Nephron (organoid): ENCODE measurements around the gene GYPB.
"Not testable (repeated sequence)": the region's sequence is repeated elsewhere in the genome, so short reads cannot be mapped to it uniquely, and the experiment has no call there.

Experiments
- H3K27ac Mint-ChIP-seq, 3 experiments: 2 replicates each; pipeline ENCODE4 v1.8.0; 2020; ENCODE audit warnings: mixed read lengths in 3 of 3, mild to moderate bottlenecking in 2 of 3, moderate library complexity in 1 of 3
- H3K27me3 Mint-ChIP-seq: 2 replicates; pipeline ENCODE4 v1.8.0; 2021; ENCODE audit warnings: low read depth, mild to moderate bottlenecking, moderate library complexity, mixed read lengths
- H3K36me3 Mint-ChIP-seq: 2 replicates; pipeline ENCODE4 v1.8.0; 2020; ENCODE audit warnings: low read depth, mixed read lengths
- H3K4me1 Mint-ChIP-seq: 2 replicates; pipeline ENCODE4 v1.8.0; 2020; ENCODE audit warnings: mixed read lengths
- H3K4me3 Mint-ChIP-seq, 3 experiments: 2 replicates each; pipeline ENCODE4 v1.8.0; 2020; ENCODE audit warnings: mild to moderate bottlenecking in 3 of 3, mixed read lengths in 3 of 3, moderate library complexity in 2 of 3
- H3K9me3 Mint-ChIP-seq: 2 replicates; pipeline ENCODE4 v1.8.0; 2020; ENCODE audit warnings: mixed read lengths
- TF ChIP-seq, protein P1 (sequence below), 3 experiments: fragments of 200-600 bp; sonication (generic); IDR thresholded peaks; one replicate each; pipeline ENCODE4 v1.5.0; 2021; ENCODE audit warnings: antibody characterized with exemption in 3 of 3; ENCODE audit not compliant: unreplicated experiment in 3 of 3

Gene GYPB

DNA sequence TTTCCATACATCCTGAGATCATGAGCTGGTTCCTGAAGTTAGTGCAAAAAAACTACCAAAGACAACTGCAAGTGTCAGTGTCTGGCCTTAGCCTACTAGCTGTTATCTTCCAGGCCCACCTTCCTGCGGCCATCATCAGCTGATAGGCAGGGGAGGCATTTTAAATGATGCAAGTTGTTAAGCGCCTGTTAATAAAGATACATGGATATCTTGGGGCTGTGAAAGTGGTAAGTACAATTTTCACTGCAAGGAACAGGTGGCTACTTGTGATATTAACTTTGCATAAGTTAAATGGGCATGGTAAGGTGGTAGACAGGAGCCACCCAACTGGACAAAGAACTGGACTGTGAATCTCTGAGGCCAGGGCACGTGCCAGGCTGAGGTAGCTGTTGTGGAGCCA, at the start of gene GYPB:
Gene GYPB, minus strand, starts transcription at position 104 of the 400 bp plus-strand sequence. Its CDS starts 93 bp downstream, at position 11.
- H3K27me3 Mint-ChIP-seq, H3K36me3 Mint-ChIP-seq, H3K4me3 Mint-ChIP-seq, H3K4me1 Mint-ChIP-seq, H3K9me3 Mint-ChIP-seq, H3K27ac Mint-ChIP-seq: not testable (repeated sequence)

DNA sequence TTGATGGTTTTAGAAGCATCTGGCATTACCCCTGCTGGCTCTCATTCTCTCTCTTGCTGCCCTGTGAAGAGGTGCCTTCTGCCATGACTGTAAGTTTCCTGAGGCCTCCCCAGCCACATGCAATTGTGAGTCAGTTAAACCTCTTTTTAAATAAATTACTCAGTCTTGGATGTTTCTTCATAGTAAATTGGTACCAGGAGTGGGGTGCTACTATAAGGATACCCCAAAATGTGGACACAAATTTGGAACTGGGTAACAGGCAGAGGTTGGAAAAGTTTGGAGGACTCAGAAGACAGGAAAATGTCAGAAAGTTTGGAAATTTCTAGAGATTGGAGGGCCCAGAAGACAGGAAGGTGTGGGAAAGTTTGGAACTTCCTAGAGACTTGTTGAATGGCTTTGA, 42.4 kb upstream of the GYPB start:
- H3K4me3 Mint-ChIP-seq, H3K36me3 Mint-ChIP-seq, H3K4me1 Mint-ChIP-seq, H3K27ac Mint-ChIP-seq, H3K27me3 Mint-ChIP-seq: not testable (repeated sequence)
- peaks cover 12% of the 10 kb centered on the region for H3K9me3 Mint-ChIP-seq

DNA sequence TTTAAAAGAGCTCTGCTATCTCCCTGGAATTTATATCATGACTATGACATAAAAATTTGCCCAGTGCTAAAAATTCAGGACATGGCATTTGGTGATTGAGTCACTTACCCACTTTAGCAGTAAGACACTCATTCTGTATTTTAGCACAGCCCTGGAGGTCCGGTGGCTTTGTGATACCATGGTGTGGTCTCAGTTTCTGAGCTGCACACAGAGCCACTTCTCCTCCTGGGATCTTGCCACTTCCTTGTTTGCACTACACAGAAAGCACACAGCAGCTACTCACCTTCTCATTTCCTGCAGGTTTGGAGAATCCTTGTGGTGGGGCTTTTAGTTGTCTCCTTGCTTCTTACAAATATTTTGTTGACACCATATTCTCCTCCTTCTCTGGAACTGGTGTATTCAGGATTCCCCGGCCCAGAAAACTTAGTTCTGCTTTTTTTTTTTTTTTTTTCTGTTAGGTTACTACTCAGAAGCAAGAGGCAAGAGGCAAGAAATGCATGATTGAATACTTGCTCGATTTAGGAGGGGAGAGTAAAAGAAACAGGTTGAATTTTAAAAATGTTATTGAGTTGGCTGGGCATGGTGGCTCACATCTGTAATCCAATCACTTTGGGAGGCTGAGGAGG, 41.2 kb upstream of the GYPB start:
- H3K27ac Mint-ChIP-seq: peak overlapping the region in 1 of 3 experiments; percentile 20
- H3K4me3 Mint-ChIP-seq, H3K36me3 Mint-ChIP-seq, H3K4me1 Mint-ChIP-seq, H3K27me3 Mint-ChIP-seq: not testable (repeated sequence)
- peaks cover 12% of the 10 kb centered on the region for H3K9me3 Mint-ChIP-seq

DNA sequence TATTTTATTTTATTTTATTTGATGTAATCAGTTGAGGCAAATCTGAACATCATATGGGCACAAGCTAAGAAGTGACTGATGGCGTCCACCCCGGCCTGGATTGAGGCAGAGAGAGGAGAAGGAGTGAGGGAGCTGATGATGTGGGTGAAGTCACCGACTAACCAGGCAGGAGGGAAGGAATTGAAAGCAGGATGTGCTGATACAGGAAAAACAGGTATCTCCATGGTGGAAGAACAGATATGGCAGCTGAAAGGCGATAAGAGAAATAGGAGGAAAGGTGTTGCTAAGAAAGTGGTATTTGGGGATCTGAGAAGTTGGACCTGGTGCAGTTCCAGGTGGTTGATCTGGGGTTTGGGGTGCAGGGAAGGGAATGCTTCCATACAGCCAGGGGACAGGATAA, 37.6 kb upstream of the GYPB start:
- Mint-ChIP-seq H3K27me3 (peaks cover 9% of the 10 kb centered on the region), H3K4me1 (no peaks in the 10 kb centered on the region), H3K9me3 (peaks cover 11% of the 10 kb centered on the region), H3K4me3 (no peak overlapping the region), H3K36me3 (no peaks in the 10 kb centered on the region), H3K27ac (no peak overlapping the region)
- TF ChIP-seq, protein P1, sequence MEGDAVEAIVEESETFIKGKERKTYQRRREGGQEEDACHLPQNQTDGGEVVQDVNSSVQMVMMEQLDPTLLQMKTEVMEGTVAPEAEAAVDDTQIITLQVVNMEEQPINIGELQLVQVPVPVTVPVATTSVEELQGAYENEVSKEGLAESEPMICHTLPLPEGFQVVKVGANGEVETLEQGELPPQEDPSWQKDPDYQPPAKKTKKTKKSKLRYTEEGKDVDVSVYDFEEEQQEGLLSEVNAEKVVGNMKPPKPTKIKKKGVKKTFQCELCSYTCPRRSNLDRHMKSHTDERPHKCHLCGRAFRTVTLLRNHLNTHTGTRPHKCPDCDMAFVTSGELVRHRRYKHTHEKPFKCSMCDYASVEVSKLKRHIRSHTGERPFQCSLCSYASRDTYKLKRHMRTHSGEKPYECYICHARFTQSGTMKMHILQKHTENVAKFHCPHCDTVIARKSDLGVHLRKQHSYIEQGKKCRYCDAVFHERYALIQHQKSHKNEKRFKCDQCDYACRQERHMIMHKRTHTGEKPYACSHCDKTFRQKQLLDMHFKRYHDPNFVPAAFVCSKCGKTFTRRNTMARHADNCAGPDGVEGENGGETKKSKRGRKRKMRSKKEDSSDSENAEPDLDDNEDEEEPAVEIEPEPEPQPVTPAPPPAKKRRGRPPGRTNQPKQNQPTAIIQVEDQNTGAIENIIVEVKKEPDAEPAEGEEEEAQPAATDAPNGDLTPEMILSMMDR (IDR thresholded peaks at IDR 0.05; ENCODE audit: unreplicated experiment in 3 of 3): no peak

DNA sequence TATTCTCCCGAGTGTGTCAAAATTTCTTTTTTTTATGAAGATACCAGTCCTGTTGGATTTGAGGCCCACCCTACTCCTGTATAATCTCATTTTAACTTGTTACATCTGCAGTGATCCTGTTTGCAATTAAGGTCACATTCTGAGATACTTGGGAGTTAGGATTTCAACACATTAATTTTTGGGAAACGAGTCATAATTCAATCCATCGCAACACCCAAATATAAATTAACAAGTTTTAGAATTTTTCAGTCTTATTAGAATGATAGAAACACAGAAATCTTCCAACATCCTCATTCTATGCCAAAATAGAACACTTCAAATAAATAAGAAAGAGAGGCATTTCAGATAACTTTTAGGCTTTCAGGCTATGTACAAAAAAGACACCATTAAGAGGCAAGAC, 36.2 kb upstream of the GYPB start:
- not testable (repeated sequence) for H3K36me3 Mint-ChIP-seq, H3K27me3 Mint-ChIP-seq, H3K4me1 Mint-ChIP-seq, H3K4me3 Mint-ChIP-seq, H3K9me3 Mint-ChIP-seq, H3K27ac Mint-ChIP-seq

DNA sequence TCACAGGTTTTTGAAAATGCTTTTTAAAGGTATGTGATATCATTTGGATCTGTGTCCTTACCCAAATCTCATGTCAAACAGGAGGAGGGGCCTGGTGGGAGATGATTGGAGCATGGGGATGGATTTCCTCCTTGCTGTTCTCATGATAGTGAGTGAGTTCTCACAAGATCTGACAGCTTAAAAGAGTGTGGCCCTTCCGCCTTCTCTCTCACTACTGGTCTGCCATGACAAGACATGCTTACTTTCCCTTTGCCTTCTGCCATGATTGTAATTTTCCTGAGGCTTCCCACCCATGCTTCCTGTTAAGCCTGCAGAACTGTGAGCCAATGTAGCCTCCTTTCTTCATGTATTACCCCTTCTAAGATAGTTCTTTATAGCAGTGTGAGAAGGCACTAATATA, 32.3 kb upstream of the GYPB start:
- H3K27me3 Mint-ChIP-seq, H3K27ac Mint-ChIP-seq, H3K4me1 Mint-ChIP-seq, H3K4me3 Mint-ChIP-seq, H3K9me3 Mint-ChIP-seq, H3K36me3 Mint-ChIP-seq: not testable (repeated sequence)

DNA sequence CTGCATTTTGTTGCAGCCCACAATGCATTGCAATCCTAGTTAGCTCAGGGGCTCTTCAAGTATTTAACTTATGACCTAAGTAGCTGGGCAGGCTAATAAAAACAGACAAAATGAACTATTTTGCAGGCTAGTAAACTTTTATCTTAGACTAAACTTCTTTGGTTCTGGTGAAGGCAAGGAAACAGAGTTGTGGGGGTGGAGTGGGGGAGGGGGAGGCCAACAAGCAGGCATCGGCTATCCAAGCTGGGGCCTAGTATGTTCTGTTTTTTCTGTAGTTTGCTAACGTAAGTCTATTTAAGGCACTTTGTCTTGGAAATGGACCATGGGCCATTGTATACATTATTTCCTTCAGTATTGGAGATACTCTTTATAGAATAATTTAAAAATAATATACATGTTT, 31.5 kb upstream of the GYPB start:
- not testable (repeated sequence) for H3K9me3 Mint-ChIP-seq, H3K4me1 Mint-ChIP-seq, H3K27me3 Mint-ChIP-seq, H3K4me3 Mint-ChIP-seq, H3K36me3 Mint-ChIP-seq
- H3K27ac Mint-ChIP-seq: peak overlapping the region in 1 of 3 experiments; percentile 67

DNA sequence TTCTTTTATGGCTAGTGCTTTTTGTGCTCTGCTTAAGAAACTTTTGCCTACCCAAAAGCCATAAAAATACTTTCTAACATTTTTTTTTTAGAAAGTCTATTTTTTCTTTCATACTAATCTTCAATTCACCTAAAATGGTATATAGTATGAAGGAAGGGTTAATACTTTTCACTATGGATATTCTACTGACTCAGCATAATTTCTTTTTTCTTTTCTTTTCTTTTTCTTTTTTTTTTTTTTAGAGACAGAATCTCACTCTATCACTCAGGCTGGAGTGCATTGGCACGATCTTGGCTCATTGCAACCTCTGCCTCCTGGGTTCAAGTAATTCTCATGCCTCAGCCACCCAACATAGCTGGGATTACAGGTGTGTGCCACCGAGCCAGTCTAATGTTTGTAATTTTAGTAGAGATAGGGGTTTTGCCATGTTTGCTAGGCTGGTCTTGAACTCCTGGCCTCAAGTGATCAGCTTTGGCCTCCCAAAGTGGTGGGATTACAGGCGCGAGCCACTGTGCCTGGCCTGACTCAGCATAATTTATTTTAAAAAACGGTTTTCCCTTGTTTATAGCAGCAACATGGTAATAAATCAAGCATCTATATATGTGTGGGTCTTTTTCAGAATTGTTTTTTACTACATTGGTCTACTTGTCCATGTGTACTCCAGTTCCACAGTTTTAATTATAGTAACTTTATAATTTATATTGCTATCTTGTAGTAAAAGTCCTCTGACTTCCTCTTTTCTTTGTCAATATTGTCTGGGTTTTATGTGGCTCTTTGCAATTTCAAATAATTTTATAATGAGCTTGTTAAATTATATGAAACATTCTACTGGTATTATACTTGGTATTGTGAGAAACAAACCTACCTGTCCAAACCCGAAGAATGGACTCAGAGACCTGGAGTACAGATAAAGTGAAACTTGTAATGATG, 30.6 kb upstream of the GYPB start:
- not testable (repeated sequence) for H3K4me1 Mint-ChIP-seq, H3K27me3 Mint-ChIP-seq, H3K9me3 Mint-ChIP-seq, H3K36me3 Mint-ChIP-seq, H3K4me3 Mint-ChIP-seq
- peak overlapping the region in 1 of 3 experiments; percentile 67 for H3K27ac Mint-ChIP-seq

DNA sequence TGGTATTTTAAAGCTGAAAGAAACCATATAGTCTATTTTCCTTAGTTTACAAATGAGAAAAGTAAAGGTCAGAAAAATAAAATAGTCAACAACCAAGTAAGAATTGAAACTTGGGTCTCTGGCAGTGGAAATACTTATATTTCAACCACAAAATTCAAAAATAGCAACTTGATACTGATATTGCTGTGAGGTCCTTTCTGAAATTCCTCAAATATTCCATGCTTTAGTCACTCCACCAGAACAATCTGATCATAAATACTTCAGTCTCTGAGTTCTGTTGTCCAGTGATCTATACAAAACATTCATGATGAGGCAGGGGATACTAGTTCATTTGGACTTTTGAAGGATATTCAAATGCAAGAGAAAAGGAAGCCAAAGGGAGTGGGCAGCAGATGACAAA, 25.8 kb upstream of the GYPB start:
- not testable (repeated sequence) for H3K27ac Mint-ChIP-seq, H3K4me3 Mint-ChIP-seq, H3K4me1 Mint-ChIP-seq, H3K27me3 Mint-ChIP-seq, H3K36me3 Mint-ChIP-seq
- H3K9me3 Mint-ChIP-seq: peaks cover 11% of the 10 kb centered on the region

DNA sequence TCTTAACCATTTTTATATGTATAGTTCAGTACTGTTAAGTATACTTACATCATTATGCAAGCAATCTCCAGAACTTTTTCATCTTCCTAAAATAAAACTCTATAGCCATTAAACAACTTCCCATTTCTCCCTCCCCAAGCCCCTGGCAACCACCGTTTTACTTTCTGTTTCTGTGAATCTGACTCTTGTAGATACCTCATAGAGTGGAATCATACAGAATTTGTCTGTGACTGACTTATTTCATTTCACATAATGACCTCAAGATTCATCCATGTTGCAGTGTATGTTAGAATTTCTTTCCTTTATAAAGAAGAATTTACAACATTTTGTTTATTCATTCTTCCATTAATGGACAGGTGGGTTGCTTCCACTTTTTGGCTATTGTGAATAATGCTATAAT, 13.4 kb upstream of the GYPB start:
- not testable (repeated sequence) for H3K9me3 Mint-ChIP-seq, H3K36me3 Mint-ChIP-seq, H3K4me3 Mint-ChIP-seq, H3K27me3 Mint-ChIP-seq
- H3K27ac Mint-ChIP-seq: peak overlapping the region in 1 of 3 experiments; percentile 19
- H3K4me1 Mint-ChIP-seq: peaks cover 12% of the 10 kb centered on the region

DNA sequence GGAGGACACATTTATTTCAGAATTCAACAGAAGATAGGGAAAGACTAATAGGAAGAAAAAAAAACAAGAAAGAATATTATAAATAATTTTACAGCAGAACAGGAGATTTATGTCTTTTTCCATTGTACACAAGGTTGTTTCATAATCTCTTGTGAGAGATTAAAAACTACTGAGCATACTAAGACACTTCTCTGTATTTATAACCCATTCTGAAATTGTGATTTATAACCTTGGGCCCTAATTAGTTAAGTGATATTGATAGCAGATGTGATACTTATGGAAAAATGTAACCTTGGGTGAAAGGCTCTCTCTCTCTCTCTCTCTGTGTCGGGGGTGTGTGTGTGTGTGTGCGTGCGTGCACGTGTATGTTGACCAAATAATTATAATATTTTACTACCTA, 12.7 kb upstream of the GYPB start:
- H3K9me3 Mint-ChIP-seq, H3K36me3 Mint-ChIP-seq: not testable (repeated sequence)
- peaks cover 12% of the 10 kb centered on the region for H3K4me1 Mint-ChIP-seq

DNA sequence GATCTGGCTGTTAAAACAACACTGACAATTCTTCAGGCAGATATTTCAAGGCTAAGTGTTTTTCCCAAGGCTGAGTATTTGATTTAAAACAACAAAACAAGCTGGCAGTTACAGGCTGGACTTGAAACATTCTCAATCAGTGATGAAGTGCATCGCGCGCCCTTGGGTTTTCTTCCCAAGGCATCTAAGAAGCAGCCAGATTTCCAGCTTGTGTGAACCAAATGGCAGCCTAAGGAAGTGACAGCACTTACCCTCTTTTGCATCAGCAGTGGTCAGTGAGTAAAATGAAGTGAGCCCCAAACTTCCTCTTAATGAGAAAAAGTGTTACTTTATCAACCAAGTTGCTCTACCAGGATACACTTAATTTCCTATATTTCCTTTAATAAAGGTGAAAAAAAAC, 12.2 kb upstream of the GYPB start:
- peaks cover 12% of the 10 kb centered on the region for H3K4me1 Mint-ChIP-seq
- not testable (repeated sequence) for H3K27me3 Mint-ChIP-seq, H3K36me3 Mint-ChIP-seq, H3K4me3 Mint-ChIP-seq, H3K9me3 Mint-ChIP-seq
- H3K27ac Mint-ChIP-seq: peak overlapping the region in 1 of 3 experiments; percentile 3

More for the DNA sequence above, 12.7 kb upstream of the GYPB start:
- not testable (repeated sequence) for H3K4me3 Mint-ChIP-seq, H3K27me3 Mint-ChIP-seq
- H3K27ac Mint-ChIP-seq: peak overlapping the region in 1 of 3 experiments; percentile 3

DNA sequence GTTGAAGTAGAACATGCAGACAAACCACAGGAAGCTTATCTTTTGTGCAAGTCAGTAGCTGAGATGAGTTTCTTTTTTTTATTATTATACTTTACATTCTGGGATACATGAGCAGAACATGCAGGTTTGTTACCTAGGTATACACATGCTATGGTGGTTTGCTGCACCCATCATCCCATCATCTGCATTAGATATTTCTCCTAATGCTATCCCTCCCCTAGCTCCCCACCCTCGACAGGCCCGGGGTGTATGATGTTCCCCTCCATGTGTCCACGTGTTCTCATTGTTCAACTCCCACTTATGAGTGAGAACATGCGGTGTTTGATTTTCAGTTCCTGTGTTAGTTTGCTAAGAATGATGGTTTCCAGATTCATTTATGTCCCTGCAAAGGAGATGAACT, 11.5 kb upstream of the GYPB start:
- H3K27me3 Mint-ChIP-seq, H3K4me3 Mint-ChIP-seq, H3K9me3 Mint-ChIP-seq, H3K36me3 Mint-ChIP-seq: not testable (repeated sequence)
- Mint-ChIP-seq H3K27ac (peak overlapping the region in 1 of 3 experiments; percentile 3), H3K4me1 (peaks cover 12% of the 10 kb centered on the region)

DNA sequence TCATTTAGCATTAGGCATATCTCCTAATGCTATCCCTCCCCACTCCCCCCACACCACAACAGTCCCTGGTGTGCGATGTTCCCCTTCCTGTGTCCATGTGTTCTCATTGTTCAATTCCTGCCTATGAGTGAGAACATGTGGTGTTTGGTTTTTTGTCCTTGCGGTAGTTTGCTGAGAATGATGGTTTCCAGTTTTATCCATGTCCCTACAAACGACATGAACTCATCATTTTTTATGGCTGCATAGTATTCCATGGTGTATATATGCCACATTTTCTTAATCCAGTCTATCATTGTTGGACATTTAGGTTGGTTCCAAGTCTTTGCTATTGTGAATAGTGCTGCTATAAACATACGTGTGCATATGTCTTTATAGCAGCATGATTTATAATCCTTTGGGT, 7.5 kb upstream of the GYPB start:
- H3K27me3 Mint-ChIP-seq, H3K4me3 Mint-ChIP-seq, H3K36me3 Mint-ChIP-seq, H3K9me3 Mint-ChIP-seq, H3K27ac Mint-ChIP-seq: not testable (repeated sequence)
- H3K4me1 Mint-ChIP-seq: peaks cover 12% of the 10 kb centered on the region
